Gastrocnemius medialis (tissue), 4 donors: Measurements from ENCODE around the gene FEV.

Experiments
- CTCF ChIP-seq, 5 experiments: fragments of 450-650 bp in 3 of 5; fragments of 200-600 bp in 2 of 5; sonication (generic) in 2 of 5; IDR thresholded peaks in 4 of 5; conservative IDR thresholded peaks in 1 of 5; 1 replicate in 4 of 5; 2 replicates in 1 of 5; pipeline ENCODE4 v1.5.1; 2016 to 2019; ENCODE audit warnings: antibody characterized with exemption in 5 of 5, mild to moderate bottlenecking in 3 of 5, moderate library complexity in 3 of 5
- POLR2A ChIP-seq, 2 donors: fragments of 450-650 bp; IDR thresholded peaks; one replicate each; pipeline ENCODE4 v1.6.1; 2017; ENCODE audit warnings: antibody characterized with exemption in 2 of 2, mild to moderate bottlenecking in 2 of 2, moderate library complexity in 2 of 2

DNA sequence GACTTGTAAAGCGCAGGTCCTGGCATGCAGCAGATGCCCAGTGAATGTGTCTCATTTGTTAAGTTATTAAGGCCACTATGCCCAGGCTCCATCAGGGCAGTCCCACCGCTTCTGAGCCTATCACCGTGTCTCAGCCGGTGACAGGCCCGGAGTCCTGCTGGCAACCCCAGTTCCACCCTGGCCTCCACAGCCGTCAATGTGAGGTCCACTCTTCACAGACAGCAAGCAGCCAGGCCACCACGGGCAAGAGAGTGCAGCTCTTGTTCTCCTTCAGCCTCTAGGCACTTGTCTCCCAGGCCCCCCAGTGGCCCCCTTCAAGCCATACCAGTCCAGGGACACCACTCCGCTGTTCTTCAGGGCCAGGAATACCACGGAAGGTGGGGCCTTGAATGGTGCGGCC lies 33.7 kb upstream of the FEV start:
- TF ChIP-seq CTCF (IDR thresholded peaks at IDR 0.05 in 4 of 5, conservative IDR thresholded peaks at IDR 0.05 in 1 of 5), result no peak
- no peak for TF ChIP-seq POLR2A (IDR thresholded peaks at IDR 0.05)
